CD14-positive monocyte (primary cell): Measurements from ENCODE around the gene LMNTD2. TPM values are rescaled to one million over a fixed set of nuclear protein-coding genes. Genes with fewer than 3 reads are reported as not detected.

ENCODE experiments used
- DNase-seq, 3 donors: peaks; one replicate each; pipeline ENCODE4 v3.0.0-alpha.2; 2011 to 2022
- H2AFZ ChIP-seq: 2 replicates; pipeline ENCODE4 v1.6.0; 2012; ENCODE audit warnings: mild to moderate bottlenecking, low read depth, low read length, inconsistent platforms; ENCODE audit not compliant: insufficient read depth, poor library complexity, severe bottlenecking
- H3K27ac ChIP-seq, 2 donors: 1 replicate in 1 of 2; 2 replicates in 1 of 2; pipeline ENCODE4 v1.5.1; 2012 to 2013; ENCODE audit warnings: low read length in 2 of 2, control low read depth in 1 of 2, inconsistent platforms in 1 of 2, low read depth in 1 of 2, mild to moderate bottlenecking in 1 of 2
- H3K27me3 ChIP-seq, 2 donors: one replicate each; pipeline versions ENCODE4 v1.6.0 to v1.6.1; 2011 to 2013; ENCODE audit warnings: low read length in 2 of 2; ENCODE audit not compliant: control insufficient read depth in 2 of 2, insufficient read depth in 2 of 2
- H3K36me3 ChIP-seq, 2 donors: replicated peaks in 1 of 2; 1 replicate in 1 of 2; 2 replicates in 1 of 2; pipeline versions ENCODE4 v1.5.1 to v1.6.1; 2012 to 2013; ENCODE audit warnings: low read length in 2 of 2, control low read depth in 1 of 2, inconsistent platforms in 1 of 2, mild to moderate bottlenecking in 1 of 2; ENCODE audit not compliant: insufficient read depth in 2 of 2, control insufficient read depth in 1 of 2
- H3K4me1 ChIP-seq, 2 donors: 1 replicate in 1 of 2; 2 replicates in 1 of 2; pipeline versions ENCODE4 v1.5.1 to v1.6.1; 2012 to 2013; ENCODE audit warnings: low read length in 2 of 2, control low read depth in 1 of 2, inconsistent platforms in 1 of 2, mild to moderate bottlenecking in 1 of 2, moderate library complexity in 1 of 2; ENCODE audit not compliant: insufficient read depth in 2 of 2, control insufficient read depth in 1 of 2
- H3K4me2 ChIP-seq: replicated peaks from 2 replicates; pipeline ENCODE3; 2012; ENCODE audit warnings: low read length, moderate library complexity, mild to moderate bottlenecking; ENCODE audit not compliant: poor library complexity, severe bottlenecking; ENCODE audit errors: extremely low read depth
- H3K4me3 ChIP-seq, 3 experiments: fragments of 200-600 bp in 1 of 3; sonication (generic) in 1 of 3; replicated peaks in 1 of 3; 1 replicate in 2 of 3; 2 replicates in 1 of 3; pipeline ENCODE4 v1.5.1; 2011 to 2013; ENCODE audit warnings: low read length in 3 of 3, mild to moderate bottlenecking in 3 of 3, control low read depth in 2 of 3, low read depth in 2 of 3, inconsistent platforms in 1 of 3, moderate library complexity in 1 of 3
- H3K79me2 ChIP-seq: 2 replicates; pipeline ENCODE4 v1.6.0; 2012; ENCODE audit warnings: mild to moderate bottlenecking, control low read depth, inconsistent platforms, low read length, moderate library complexity; ENCODE audit not compliant: insufficient read depth
- H3K9ac ChIP-seq: 2 replicates; pipeline ENCODE4 v1.6.0; 2017; ENCODE audit warnings: low read length, mild to moderate bottlenecking; ENCODE audit not compliant: insufficient read depth, poor library complexity, severe bottlenecking
- H3K9me3 ChIP-seq, 2 donors: replicated peaks in 1 of 2; 1 replicate in 1 of 2; 2 replicates in 1 of 2; pipeline versions ENCODE4 v1.5.1 to v1.6.1; 2012 to 2013; ENCODE audit warnings: low read length in 2 of 2, control low read depth in 1 of 2; ENCODE audit not compliant: control insufficient read depth in 1 of 2, insufficient read depth in 1 of 2
- H4K20me1 ChIP-seq: 2 replicates; pipeline ENCODE4 v1.6.0; 2012; ENCODE audit warnings: mild to moderate bottlenecking, low read length, control low read depth, moderate library complexity; ENCODE audit not compliant: insufficient read depth
- H3K27ac Mint-ChIP-seq, 7 donors: one replicate each; pipeline ENCODE4 v1.8.0; 2020; ENCODE audit warnings: mild to moderate bottlenecking in 7 of 7, mixed read lengths in 7 of 7, moderate library complexity in 6 of 7, inconsistent platforms in 2 of 7
- H3K27me3 Mint-ChIP-seq, 3 donors: one replicate each; pipeline ENCODE4 v1.8.0; 2021 to 2022; ENCODE audit warnings: low read depth in 3 of 3, mild to moderate bottlenecking in 3 of 3, mixed read lengths in 3 of 3, moderate library complexity in 3 of 3, inconsistent platforms in 1 of 3
- H3K36me3 Mint-ChIP-seq, 2 donors: one replicate each; pipeline ENCODE4 v1.8.0; 2020; ENCODE audit warnings: mixed read lengths in 2 of 2, inconsistent platforms in 1 of 2, mild to moderate bottlenecking in 1 of 2
- H3K4me1 Mint-ChIP-seq: one replicate; pipeline ENCODE4 v1.8.0; 2020; ENCODE audit warnings: mild to moderate bottlenecking, mixed read lengths
- H3K4me3 Mint-ChIP-seq, 2 donors: one replicate each; pipeline ENCODE4 v1.8.0; 2020; ENCODE audit warnings: mild to moderate bottlenecking in 2 of 2, mixed read lengths in 2 of 2, moderate library complexity in 1 of 2
- H3K9me3 Mint-ChIP-seq, 7 donors: one replicate each; pipeline ENCODE4 v1.8.0; 2020 to 2022; ENCODE audit warnings: mixed read lengths in 7 of 7, mild to moderate bottlenecking in 6 of 7, moderate library complexity in 6 of 7, inconsistent platforms in 2 of 7
- WGBS: methylation state at CpG from one replicate; pipeline ENCODE4 v1.1.5; 2013; ENCODE audit warnings: missing lambda C conversion rate; ENCODE audit not compliant: insufficient coverage; 5-methylcytosine and 5-hydroxymethylcytosine counted together
- intact Hi-C, 2 donors: fragments of 100-400 bp; cut with micrococcal nuclease; formaldehyde crosslinking; loops; one replicate each; pipeline versions ENCODE4 v1.15.0 to v1.15.1; 2023
- polyA plus RNA-seq, 3 donors: library from polyadenylated mRNA; depleted of rRNA in 1 of 3; unstranded in 2 of 3; stranded (reverse) in 1 of 3; fragments of 300-500 nt in 2 of 3; fragments of >200 nt in 1 of 3; fragmentation: Illumina TruSeq in 2 of 3; gene quantifications; 1 replicate in 2 of 3; 2 replicates in 1 of 3; pipeline ENCODE4 v1.2.3, GENCODE V29; 2012 to 2021
- TF ChIP-seq, protein P1 (sequence below): fragments of 200-600 bp; IDR thresholded peaks from one replicate; pipeline ENCODE4 v1.8.0; 2022; ENCODE audit warnings: antibody characterized with exemption, mild to moderate bottlenecking

The LMNTD2 gene
- polyA plus RNA-seq, 3 donors: 0.67 to 10.6 (median 1.2) TPM

DNA sequence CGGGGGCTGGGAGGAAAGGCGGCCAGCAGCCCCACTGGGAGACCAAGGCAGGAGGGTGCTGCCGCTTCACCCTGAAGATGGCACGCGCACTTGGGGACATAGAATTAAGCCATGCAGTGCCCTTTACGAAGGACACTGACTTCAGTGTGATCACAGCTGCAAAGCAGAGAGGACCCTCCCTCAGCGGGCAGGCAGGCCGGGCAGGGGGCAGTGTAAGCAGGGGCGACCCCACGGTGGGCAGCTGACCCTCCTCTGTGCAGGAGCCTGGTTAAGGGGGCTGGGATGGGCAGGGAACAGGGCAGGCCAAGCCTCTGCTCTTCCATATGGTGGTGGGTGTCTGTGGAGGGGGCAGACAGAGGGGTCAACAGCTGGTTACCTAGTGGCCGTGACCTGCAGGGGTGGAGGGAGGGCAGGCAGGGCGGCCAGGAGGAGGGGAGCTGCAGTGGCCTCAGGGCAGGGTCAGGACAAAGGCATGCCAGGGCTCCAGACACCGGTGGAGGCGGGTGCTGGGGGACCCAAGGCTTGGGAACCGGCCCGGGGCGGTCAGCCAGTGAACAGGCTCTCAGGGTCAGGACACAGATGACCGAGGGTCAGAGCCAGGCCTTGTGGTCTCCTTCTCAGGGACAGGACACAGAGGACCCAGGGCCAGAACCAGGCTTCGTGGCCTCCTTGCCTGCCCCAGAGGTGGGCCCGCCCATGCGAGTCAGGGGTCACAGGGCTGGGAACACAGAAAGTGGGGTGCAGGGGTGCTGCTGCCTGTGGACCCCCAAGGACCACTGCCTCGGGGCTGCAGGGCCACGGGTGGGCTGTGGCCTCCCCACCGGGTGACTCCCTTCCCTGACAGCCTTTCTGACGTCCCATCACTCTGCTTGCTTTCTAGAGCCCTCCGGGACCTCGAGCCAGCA, 7.2 kb downstream of the LMNTD2 start:
- Histone ChIP-seq H3K9me3 (peaks cover 0 to 8% of the 10 kb centered on the region in 2 donors), H2AFZ (no peak overlapping the region), H4K20me1 (no peaks in the 10 kb centered on the region), H3K4me1 (peaks cover 2 to 19% of the 10 kb centered on the region in 2 donors), H3K27ac (no peak overlapping the region), H3K4me3 (no peak overlapping the region), H3K79me2 (no peaks in the 10 kb centered on the region), H3K36me3 (no peaks in the 10 kb centered on the region), H3K4me2 (no peak overlapping the region), H3K9ac (no peak overlapping the region), H3K27me3 (peaks cover 4 to 46% of the 10 kb centered on the region in 2 donors)
- H3K4me1 Mint-ChIP-seq: peaks cover 4% of the 10 kb centered on the region
- H3K9me3 Mint-ChIP-seq: peaks cover 0 to 10% (median 0%) of the 10 kb centered on the region in 7 donors
- no peak overlapping the region for H3K27ac Mint-ChIP-seq
- TF ChIP-seq, protein P1, sequence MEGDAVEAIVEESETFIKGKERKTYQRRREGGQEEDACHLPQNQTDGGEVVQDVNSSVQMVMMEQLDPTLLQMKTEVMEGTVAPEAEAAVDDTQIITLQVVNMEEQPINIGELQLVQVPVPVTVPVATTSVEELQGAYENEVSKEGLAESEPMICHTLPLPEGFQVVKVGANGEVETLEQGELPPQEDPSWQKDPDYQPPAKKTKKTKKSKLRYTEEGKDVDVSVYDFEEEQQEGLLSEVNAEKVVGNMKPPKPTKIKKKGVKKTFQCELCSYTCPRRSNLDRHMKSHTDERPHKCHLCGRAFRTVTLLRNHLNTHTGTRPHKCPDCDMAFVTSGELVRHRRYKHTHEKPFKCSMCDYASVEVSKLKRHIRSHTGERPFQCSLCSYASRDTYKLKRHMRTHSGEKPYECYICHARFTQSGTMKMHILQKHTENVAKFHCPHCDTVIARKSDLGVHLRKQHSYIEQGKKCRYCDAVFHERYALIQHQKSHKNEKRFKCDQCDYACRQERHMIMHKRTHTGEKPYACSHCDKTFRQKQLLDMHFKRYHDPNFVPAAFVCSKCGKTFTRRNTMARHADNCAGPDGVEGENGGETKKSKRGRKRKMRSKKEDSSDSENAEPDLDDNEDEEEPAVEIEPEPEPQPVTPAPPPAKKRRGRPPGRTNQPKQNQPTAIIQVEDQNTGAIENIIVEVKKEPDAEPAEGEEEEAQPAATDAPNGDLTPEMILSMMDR: no peak
- no peak for DNase-seq
- H3K27me3 Mint-ChIP-seq: peaks cover 25 to 58% (median 38%) of the 10 kb centered on the region in 3 donors
- H3K4me3 Mint-ChIP-seq: peak overlapping the region in 1 of 2 donors; percentile 21
- intact Hi-C loops: loop anchor here in 1 of 2 donors (2.0 kb wide), 1 partner anchor 169 kb away; no protein-coding TSS in a partner anchor
- H3K36me3 Mint-ChIP-seq: peaks cover 0 to 2% of the 10 kb centered on the region in 2 donors
- 93% methylated on average over 21 of the region's 27 CpGs for WGBS

GRCh38 chr11:551596-551995, 8.9 kb downstream of the LMNTD2 start:
- peaks cover 4 to 29% of the 10 kb centered on the region in 2 donors for H3K27me3 ChIP-seq
- Mint-ChIP-seq H3K36me3 (peaks cover 0 to 2% of the 10 kb centered on the region in 2 donors), H3K27ac (peak overlapping the region in 1 of 7 donors; percentile 13), H3K9me3 (peaks cover 0 to 6% (median 1%) of the 10 kb centered on the region in 7 donors), H3K27me3 (peaks cover 8 to 43% (median 22%) of the 10 kb centered on the region in 3 donors), H3K4me3 (no peak overlapping the region), H3K4me1 (peaks cover 4% of the 10 kb centered on the region)
- no peaks in the 10 kb centered on the region for H3K36me3 ChIP-seq
- no peak overlapping the region for H2AFZ ChIP-seq
- no peak overlapping the region for H3K4me3 ChIP-seq
- no peak overlapping the region for H3K27ac ChIP-seq
- WGBS: 95% methylated on average over 12 of the region's 12 CpGs
- no peak overlapping the region for H3K4me2 ChIP-seq
- peaks cover 2 to 19% of the 10 kb centered on the region in 2 donors for H3K4me1 ChIP-seq
- H4K20me1 ChIP-seq: no peaks in the 10 kb centered on the region
- TF ChIP-seq, protein P1: no peak
- no peaks in the 10 kb centered on the region for H3K79me2 ChIP-seq
- intact Hi-C loops: no loop called here
- no peak for DNase-seq
- no peak overlapping the region for H3K9ac ChIP-seq
- peaks cover 0 to 3% of the 10 kb centered on the region in 2 donors for H3K9me3 ChIP-seq
